HFFc6 (cell line): ENCODE results near the gene PDZD2. TPM values are rescaled to one million over a fixed set of nuclear protein-coding genes. Genes with fewer than 3 reads are reported as not detected.

Experiments
- DNase-seq: peaks from one replicate; pipeline ENCODE4 v3.0.0-alpha.2; 2018
- H3K27ac Mint-ChIP-seq: 2 replicates; pipeline ENCODE4 v1.8.0; 2020; ENCODE audit warnings: mild to moderate bottlenecking, mixed read lengths
- H3K27me3 Mint-ChIP-seq: 2 replicates; pipeline ENCODE4 v1.8.0; 2021; ENCODE audit warnings: mild to moderate bottlenecking, moderate library complexity, mixed read lengths; ENCODE audit not compliant: insufficient read depth
- H3K36me3 Mint-ChIP-seq: 2 replicates; pipeline ENCODE4 v1.8.0; 2021; ENCODE audit warnings: low read depth, mixed read lengths
- H3K4me1 Mint-ChIP-seq: 2 replicates; pipeline ENCODE4 v1.8.0; 2020; ENCODE audit warnings: low read depth, mixed read lengths
- H3K4me3 Mint-ChIP-seq: 2 replicates; pipeline ENCODE4 v1.8.0; 2020; ENCODE audit warnings: mild to moderate bottlenecking, moderate library complexity, mixed read lengths
- H3K9me3 Mint-ChIP-seq: 2 replicates; pipeline ENCODE4 v1.8.0; 2020; ENCODE audit warnings: mild to moderate bottlenecking, mixed read lengths
- CTCF ChIP-seq: fragments of 200-600 bp; sonication (generic); IDR thresholded peaks from 2 replicates; pipeline ENCODE4 v1.5.0; 2021; ENCODE audit warnings: antibody characterized with exemption, mild to moderate bottlenecking
- total RNA-seq, 6 experiments: library from RNA; stranded (reverse); fragmentation: NEBNext Ultra II Directional; extraction: Animal tissue kit (Norgen Biotek cat#: 25700); gene quantifications; 2 replicates in 1 of 6; 3 replicates in 5 of 6; pipeline ENCODE4 v1.2.3, GENCODE V29; 2021

The PDZD2 gene
- total RNA-seq, 6 experiments from 2014 or later: 0.02 to 0.12 (median 0.09) TPM

DNA sequence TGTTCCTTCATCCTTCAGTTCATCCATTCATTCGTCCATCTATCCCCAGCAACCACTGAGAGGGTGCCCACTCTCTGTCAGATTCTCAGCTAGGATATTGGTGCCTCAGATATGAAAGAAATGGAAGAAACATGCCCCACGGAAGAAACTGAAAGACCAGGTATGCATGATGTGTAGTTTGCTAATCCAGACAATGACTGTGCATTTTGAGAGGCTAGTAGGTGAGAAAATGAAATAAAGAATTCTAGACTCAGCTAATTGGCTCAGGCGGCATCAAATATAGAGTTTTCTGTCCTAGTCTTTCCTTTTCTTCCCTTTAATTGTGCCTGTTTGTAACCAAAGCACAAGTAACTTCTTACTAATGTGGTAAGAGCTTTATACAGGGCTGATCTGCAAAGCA, 104.7 kb downstream of the PDZD2 start:
- no peak for DNase-seq
- Mint-ChIP-seq H3K36me3 (no peaks in the 10 kb centered on the region), H3K4me3 (no peak overlapping the region), H3K4me1 (no peaks in the 10 kb centered on the region), H3K9me3 (no peaks in the 10 kb centered on the region), H3K27ac (no peak overlapping the region), H3K27me3 (peaks cover 6% of the 10 kb centered on the region; the same call in 1 of the 2 replicates)
- no peak for TF ChIP-seq CTCF

DNA sequence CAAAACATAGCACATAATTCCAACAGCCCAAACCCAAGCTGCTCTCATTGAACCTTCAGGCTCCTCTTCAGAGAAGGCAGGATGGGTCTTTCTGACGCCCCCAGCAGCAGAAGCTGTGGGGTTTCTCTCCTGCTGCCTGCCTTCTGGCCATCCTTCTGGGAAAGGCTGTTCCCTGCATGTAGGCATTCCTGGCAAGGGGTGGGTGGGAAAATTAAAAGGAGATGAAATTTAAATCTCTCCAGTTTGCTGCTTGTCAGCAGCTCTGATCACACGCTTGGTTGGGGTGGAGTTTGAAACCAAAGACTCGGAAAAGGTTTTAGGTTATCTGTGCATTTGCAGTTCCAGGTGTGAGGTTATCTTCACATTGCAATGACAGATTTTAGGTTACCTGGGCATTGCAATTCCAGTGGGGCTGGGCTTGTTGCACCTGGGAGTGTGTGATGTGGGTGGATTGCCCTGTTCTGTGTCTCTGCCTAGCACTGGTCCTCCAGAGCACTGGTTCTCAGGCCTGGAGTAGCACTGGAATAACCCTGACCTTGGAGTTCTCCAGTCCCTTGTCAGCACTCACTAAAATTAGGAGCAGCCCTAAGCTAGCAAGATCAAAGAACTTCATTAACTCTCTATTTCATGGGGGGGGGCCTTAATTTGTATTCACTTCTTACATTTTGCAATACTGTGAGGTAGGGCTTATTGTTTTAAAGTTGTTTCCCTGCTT, 109.7 kb downstream of the PDZD2 start:
- no peak for DNase-seq
- Mint-ChIP-seq H3K36me3 (no peaks in the 10 kb centered on the region), H3K9me3 (no peaks in the 10 kb centered on the region), H3K27me3 (peaks cover 20% of the 10 kb centered on the region), H3K4me1 (no peaks in the 10 kb centered on the region), H3K4me3 (no peak overlapping the region), H3K27ac (no peak overlapping the region)
- no peak for TF ChIP-seq CTCF

GRCh38 chr5:31750215-31750614, 111.3 kb downstream of the PDZD2 start:
- Mint-ChIP-seq H3K9me3 (no peaks in the 10 kb centered on the region), H3K4me1 (no peaks in the 10 kb centered on the region), H3K27me3 (peaks cover 29% of the 10 kb centered on the region), H3K4me3 (no peak overlapping the region), H3K27ac (no peak overlapping the region), H3K36me3 (no peaks in the 10 kb centered on the region)
- no peak for DNase-seq
- no peak for TF ChIP-seq CTCF

DNA sequence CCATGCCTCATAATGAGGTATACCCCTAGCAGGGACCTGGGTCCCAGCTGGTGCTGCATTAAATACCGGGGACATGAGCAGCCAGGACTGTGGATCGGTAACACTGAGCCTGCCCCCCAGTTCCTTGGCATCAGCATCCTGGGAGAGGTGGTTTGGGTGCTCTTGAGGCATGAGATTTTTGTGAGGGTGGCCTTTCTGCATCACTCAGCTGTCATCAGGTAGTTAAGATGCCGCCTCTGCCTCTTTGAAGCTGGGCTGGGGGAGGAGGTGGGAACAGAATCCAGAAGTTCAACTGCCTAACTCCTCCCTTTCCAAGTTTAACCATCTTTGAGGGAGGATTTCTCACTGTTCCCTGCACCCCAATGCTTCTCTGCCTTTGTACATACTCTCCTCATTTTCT, 112.7 kb downstream of the PDZD2 start:
- no peak for DNase-seq
- TF ChIP-seq CTCF: no peak
- H3K4me1 Mint-ChIP-seq: no peaks in the 10 kb centered on the region
- H3K9me3 Mint-ChIP-seq: no peaks in the 10 kb centered on the region
- no peak overlapping the region for H3K4me3 Mint-ChIP-seq
- no peak overlapping the region for H3K27ac Mint-ChIP-seq
- no peaks in the 10 kb centered on the region for H3K36me3 Mint-ChIP-seq
- peaks cover 39% of the 10 kb centered on the region for H3K27me3 Mint-ChIP-seq

DNA sequence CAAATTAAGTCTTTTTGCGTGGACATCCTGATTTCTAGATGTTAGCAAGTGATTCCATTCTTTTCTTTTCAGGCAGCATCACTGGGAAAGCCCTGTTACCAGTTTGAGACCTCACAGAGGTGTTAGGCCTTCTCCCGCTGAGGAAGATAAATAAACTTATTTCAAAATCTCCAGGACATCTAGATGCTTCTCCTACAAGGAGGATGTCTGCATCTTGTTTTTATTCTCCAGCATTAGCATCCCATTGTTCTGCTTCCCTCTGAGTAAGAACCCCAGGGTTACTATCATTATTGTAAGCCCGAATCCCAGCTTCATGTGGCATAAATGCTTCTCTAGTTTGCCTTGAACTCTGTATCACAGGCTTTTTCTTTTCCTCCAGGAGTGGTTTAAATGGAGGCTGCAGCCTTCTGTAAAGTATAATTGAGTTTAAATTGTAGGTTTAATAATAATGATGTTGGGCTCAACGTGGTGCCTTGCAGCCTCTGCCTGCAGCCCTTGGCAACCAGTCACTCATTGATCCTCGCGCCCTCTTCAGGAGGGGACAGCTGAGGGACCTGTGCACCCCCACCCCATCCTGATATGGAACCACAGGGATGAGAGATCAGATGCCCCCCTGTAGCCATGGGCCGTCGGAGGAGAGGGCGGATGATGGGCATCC, 114.9 kb downstream of the PDZD2 start:
- DNase-seq: no peak
- H3K27ac Mint-ChIP-seq: no peak overlapping the region
- H3K36me3 Mint-ChIP-seq: no peaks in the 10 kb centered on the region
- no peak overlapping the region for H3K4me3 Mint-ChIP-seq
- peaks cover 54% of the 10 kb centered on the region for H3K27me3 Mint-ChIP-seq
- no peaks in the 10 kb centered on the region for H3K4me1 Mint-ChIP-seq
- H3K9me3 Mint-ChIP-seq: no peaks in the 10 kb centered on the region
- no peak for TF ChIP-seq CTCF
